HG03108 (cell line): ENCODE measurements around the gene ACOT7.
"Not testable (repeated sequence)": the region's sequence is repeated elsewhere in the genome, so short reads cannot be mapped to it uniquely, and the experiment has no call there.

ENCODE experiments used
- ATAC-seq: cut with Tn5 transposase; IDR thresholded peaks from one replicate; pipeline ENCODE4 v1.9.1; 2021; ENCODE audit warnings: moderate library complexity; ENCODE audit not compliant: unreplicated experiment

The ACOT7 gene

DNA sequence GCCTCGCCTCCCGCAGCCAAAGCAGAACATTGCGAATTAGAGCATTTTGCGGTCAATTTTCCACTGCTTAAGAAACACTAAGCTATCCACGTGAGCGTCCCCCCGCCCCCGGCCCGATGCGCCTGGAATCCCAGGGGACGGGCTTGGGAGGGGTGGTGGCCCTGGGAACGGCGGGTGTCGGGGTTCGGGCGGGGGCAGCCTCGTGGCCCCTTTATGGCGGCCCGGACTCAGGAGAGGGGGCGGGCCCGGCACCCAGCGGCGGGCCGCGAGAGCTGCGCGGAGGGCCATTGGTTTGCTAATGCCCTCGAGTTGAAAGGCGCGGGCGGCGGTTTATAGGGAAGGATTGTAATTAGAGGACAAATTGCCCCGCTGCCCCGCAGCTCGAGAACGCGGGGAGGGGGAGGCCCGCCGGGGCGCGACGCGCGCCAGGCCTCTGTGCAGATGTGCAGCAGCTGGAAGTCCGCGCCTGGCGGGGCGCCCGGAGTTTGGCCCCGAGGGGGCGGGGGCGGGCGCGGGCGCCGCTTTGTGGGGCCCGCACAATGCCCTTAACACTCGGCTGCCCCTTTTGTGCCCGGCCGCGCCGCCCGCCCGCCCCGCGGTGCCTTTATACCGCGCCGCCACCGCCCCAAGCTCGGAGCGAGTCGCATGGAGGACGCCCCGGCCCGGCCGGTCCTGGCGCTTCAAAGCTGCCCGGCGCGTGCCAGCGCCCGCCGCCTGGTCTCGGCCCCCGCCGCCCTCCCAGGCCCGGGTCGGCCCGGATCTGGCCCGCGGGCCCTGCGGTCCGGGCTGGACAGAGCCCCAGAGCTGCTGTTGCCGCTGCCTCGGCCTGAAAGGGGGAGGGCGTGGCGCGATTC lies 151.5 kb downstream of the ACOT7 start:
- no peak for ATAC-seq

DNA sequence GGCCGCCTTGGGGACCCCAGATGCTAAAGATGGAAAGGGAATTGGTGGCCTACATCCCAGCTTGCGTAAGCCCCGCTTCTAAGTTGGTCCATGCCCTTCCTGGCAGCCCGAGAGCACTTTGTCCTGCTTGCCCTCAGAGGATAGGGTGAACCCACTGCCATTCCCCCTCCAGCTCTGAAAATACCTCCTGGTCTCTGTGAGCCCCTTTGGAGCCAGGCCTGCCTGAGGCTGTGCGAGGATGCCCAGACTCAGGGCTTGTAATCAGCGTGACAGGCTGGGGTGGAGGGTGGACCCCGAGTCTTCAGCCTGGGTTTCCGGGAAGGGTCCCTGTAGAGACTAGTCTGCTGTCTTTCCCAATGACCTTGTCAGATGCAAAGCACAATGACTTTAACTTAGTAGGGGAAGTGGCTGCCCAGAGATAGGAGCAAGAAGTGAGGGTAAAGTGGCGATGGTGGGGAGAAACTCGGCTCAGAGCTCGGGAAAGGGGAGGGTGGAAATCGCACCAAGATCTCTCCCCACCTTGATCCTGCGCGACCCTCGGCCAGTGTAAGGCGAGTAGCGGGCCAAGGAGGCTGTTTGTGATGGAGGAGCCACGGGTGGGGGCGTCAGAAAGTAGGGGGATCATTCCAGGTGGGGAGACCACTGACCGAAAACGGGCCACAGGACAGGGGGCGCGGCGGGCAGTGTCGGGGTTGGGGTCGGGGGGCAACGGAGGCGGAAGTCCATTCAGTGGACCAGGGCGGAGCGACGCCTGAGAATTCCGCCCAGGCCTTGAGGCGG lies 152.3 kb downstream of the ACOT7 start:
- no peak for ATAC-seq

DNA sequence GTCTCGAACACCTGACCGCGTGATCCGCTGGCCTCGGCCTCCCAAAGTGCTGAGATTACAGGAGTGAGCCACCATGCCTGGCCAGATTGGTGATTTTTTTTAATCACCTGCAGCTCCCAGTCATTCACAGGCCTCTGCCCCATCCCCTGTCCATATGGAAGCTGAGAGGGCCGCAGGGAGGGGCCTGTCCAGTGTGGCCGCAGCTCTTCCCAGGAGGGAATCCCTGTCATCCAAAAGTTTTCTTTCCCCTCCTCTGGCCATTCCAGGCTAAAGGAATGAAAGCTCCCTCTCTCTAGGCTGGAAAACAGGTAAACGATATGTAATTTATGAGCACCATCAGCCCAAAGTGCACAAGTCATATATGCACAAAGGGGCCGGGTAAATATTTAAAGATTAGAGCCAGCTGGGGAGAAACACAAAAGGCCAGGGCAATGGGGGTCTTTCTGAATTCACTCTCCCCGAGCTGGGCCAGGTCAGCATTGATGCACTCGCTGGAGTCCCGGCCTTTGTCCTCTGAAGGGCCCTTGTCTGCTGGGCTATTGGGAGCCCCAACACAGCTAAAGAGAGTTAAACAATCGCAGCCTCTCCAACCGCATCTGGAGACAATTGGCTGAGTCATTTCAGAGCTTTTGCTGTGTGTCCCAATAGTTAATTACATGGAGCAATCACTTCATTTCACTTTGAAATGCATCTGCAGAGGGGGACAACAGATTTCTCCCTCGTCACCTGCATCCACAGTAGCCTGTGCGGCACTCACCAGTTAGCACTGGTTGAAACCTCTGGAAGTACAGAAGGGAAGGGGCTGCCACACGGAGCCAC lies 153.4 kb downstream of the ACOT7 start:
- ATAC-seq, result no peak

DNA sequence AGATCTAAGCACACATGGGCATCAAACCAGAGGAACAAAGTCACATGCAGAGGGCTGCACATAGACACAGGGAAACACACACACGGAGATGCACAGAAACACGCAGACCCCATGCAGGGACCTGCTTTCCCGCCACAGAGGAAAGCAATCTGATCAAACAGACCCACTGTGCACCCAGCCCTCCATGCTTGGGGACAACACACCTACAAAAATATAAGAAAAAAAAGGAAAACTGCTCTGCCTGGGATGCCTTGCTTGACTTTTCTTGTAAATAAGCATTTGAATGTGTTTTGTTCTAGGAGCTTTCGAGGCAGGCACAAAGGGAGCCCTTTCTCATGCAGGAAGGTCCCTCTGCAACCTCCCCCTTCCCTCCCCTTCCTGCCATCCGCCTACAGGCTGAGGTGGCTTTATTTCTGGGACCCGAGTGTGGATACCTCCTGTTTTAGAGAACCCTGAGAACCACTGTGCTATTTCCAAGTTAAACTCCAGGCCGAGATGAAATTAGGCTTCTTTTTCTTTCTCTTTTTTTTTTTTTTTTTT lies 154.3 kb downstream of the ACOT7 start:
- ATAC-seq, result no peak

GRCh38 chr1:6237093-6237492 lies 156.5 kb downstream of the ACOT7 start:
- no peak for ATAC-seq

DNA sequence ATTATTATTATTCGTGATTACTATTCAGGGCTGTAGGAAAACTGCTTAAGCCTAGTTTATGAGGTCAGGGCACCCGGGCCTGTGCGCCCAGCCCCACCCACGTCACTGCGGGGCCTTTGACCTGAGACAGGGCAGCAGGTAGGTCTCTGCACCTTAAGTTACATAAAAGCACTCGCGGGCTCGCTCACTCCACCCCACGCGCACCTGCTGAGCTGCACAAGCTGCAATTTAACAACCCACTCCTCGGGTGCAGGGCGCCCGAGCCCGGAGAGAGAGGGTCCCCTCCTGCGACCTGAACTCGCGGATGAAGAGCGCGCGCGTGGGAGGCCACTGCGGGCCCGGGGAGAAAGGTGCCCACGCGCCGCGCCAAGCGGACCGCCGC lies 158.3 kb downstream of the ACOT7 start:
- ATAC-seq, result peak; percentile 15

GRCh38 chr1:6234502-6235295 lies 158.9 kb downstream of the ACOT7 start:
- no peak for ATAC-seq

GRCh38 chr1:6233376-6233775 lies 160.2 kb downstream of the ACOT7 start:
- no peak for ATAC-seq

DNA sequence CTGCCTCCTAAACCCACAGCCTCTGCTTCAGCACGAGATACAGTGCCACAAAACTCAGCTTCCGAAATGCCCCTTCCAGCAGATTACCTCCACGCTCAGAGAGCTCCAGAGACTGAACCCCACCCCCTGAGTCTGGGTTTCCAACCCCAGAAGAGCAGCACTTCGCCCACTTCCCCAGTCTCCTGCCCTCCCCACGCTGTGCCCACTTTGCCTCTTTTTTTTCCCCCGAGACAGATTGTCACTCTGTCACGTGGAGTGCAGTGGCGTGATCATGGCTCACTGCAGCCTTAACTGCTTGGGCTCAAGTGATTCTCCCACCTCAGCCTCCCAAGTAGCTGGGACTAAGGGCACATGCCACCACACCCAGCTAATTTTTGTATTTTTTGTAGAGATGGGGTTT lies 167.9 kb downstream of the ACOT7 start:
- ATAC-seq, result no peak

- no peak for ATAC-seq
Measured at GRCh38 chr1:6224718-6225117, 168.8 kb downstream of the ACOT7 start.

DNA sequence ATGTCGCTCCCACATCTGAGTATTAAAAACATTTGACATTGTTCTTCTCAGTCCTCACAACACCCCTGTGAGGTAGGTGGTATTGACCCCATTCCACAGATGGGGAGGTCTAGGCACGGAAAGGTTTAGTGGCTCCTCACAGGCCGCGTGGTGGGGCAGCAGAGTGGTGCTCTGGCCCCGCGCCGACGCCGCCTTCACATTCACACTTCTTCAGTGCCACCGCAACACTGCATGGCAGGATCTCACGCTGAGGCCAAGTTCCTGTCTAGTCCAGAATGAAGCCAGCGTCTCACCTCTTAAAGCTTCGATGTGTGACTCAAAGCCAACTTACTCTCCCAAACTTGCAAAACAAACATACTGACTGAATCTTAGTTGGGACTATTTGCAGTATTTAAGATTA lies 169.9 kb downstream of the ACOT7 start:
- no peak for ATAC-seq

- no peak for ATAC-seq
Measured at GRCh38 chr1:6222636-6223035, 170.9 kb downstream of the ACOT7 start.

GRCh38 chr1:6221210-6221784 lies 172.3 kb downstream of the ACOT7 start:
- ATAC-seq, result no peak

GRCh38 chr1:6220236-6220635 lies 173.3 kb downstream of the ACOT7 start:
- ATAC-seq, result no peak

DNA sequence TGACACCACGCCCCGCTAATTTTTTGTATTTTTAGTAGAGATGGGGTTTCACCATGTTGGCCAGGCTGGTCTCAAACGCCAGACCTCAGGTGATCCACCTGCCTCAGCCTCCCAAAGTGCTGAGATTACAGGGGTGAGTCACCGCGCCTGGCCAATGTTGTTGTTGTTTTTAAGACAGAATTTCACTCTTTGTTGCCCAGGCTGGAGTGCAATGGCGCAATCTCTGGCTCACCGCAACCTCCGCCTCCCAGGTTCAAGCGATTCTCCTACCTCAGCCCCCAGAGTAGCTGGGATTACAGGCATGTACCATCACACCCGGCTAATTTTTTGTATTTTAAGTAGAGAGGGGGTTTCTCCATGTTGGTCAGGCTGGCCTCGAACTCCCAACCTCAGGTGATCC lies 173.9 kb downstream of the ACOT7 start:
- ATAC-seq, result not testable (repeated sequence)

GRCh38 chr1:6218375-6219164 lies 175.0 kb downstream of the ACOT7 start:
- no peak for ATAC-seq
